ENCODE results near the gene GCN1. TPM values are rescaled to one million over a fixed set of nuclear protein-coding genes. Genes with fewer than 3 reads are reported as not detected.

GCN1 gene
- total RNA-seq, 1 donor from 2014 or later: 52.4 TPM

DNA sequence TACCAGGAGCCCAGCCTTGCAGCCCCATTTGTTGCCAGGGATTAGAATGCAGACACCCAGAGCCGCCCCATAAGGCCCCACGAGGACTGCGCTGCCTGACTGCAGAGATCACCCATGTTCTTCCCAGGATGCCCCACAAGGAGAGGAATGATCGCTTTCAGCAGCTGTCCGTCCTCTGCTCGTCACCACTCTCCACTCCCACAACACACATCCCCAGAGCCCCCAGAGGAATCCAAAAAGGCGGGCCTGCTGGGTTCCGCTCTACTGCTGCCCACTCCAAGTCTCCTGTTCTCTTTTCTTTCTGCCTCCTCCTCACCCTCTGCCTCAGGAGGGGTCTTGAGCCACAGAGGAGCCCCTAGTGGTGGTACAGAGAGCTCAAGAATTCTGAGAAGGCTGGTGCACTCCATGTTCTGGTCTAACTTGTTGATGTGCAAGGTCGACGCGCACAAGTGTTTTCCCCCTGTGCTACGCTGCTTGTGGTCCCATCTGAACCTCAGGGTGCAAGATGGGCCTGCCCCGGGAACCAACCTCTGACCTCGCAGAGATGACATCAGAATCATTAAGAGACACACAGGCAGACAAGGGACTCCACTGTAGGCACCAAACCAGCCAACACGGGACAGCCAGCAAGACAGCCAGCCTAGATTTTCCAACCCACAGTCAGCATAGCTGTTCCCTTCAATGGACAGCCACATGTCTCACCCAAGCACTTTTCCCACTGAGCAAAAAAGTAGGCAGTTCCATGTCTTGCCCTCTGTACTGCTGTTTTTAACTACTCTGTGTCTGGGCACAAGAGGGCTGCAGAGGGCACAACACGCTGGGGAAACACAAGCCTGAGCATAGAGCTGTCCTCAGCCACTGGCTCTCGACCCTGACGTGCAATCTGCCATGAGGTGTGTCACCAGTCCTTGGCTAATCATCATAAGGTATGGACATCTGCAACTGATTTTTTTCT lies 41.1 kb upstream of the GCN1 start:
- Histone ChIP-seq H3K36me3 (ENCODE audit: control insufficient read depth, insufficient read depth, low read length) (peaks cover 1% of the 10 kb centered on the region), H3K4me3 (ENCODE audit: low read depth, low read length) (no peak overlapping the region), H3K27me3 (ENCODE audit: control insufficient read depth, insufficient read depth, low read length) (no peaks in the 10 kb centered on the region)
- DNase-seq (ENCODE audit: low read depth) (no peak), FAIRE-seq (no peak)
- TF ChIP-seq, protein P1, sequence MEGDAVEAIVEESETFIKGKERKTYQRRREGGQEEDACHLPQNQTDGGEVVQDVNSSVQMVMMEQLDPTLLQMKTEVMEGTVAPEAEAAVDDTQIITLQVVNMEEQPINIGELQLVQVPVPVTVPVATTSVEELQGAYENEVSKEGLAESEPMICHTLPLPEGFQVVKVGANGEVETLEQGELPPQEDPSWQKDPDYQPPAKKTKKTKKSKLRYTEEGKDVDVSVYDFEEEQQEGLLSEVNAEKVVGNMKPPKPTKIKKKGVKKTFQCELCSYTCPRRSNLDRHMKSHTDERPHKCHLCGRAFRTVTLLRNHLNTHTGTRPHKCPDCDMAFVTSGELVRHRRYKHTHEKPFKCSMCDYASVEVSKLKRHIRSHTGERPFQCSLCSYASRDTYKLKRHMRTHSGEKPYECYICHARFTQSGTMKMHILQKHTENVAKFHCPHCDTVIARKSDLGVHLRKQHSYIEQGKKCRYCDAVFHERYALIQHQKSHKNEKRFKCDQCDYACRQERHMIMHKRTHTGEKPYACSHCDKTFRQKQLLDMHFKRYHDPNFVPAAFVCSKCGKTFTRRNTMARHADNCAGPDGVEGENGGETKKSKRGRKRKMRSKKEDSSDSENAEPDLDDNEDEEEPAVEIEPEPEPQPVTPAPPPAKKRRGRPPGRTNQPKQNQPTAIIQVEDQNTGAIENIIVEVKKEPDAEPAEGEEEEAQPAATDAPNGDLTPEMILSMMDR (IDR thresholded peaks at IDR 0.05; ENCODE audit: insufficient read depth, low read length, severe bottlenecking): peak; percentile 23

DNA sequence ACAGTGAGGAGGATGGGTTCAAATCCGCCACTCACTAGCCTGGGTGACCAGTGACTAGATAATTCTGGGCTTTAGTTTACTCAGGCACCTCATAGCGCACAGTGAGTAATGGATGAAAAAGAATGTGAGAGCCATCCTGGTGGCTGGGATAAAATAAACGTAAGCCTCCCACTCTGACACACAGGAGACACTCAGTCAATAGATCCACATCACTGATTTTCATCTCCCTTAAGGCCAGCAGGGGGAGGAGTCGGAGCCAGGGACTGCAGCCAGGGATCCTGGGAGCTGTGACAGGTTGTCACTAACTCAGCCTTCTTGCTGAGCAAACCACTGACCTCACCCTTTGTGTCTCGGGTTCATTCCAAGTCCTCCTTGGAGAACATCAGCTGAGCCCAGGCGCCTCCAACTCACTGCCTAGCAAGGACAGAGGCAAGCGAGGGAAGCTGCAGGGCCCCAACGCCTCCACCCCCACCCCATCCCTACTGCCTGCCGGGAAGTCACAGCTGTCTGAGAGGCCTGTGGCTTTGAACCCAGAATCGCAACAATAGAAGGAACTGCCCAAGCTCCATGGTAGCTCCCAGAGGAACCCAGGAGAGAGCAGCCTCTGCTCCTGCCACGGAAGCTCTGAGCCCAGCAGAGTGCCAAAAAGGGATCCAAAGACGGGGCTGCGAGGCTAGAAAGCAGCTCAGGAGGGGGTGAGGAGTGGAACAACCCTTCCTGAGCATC lies 40.3 kb upstream of the GCN1 start:
- no peak overlapping the region for H3K4me3 ChIP-seq (ENCODE audit: low read depth, low read length)
- H3K36me3 ChIP-seq (ENCODE audit: control insufficient read depth, insufficient read depth, low read length): peaks cover 1% of the 10 kb centered on the region
- DNase-seq (ENCODE audit: low read depth): peak; percentile 81
- no peak for FAIRE-seq
- no peaks in the 10 kb centered on the region for H3K27me3 ChIP-seq (ENCODE audit: control insufficient read depth, insufficient read depth, low read length)
- TF ChIP-seq, protein P1 (IDR thresholded peaks at IDR 0.05; ENCODE audit: insufficient read depth, low read length, severe bottlenecking): peak; percentile 66

DNA sequence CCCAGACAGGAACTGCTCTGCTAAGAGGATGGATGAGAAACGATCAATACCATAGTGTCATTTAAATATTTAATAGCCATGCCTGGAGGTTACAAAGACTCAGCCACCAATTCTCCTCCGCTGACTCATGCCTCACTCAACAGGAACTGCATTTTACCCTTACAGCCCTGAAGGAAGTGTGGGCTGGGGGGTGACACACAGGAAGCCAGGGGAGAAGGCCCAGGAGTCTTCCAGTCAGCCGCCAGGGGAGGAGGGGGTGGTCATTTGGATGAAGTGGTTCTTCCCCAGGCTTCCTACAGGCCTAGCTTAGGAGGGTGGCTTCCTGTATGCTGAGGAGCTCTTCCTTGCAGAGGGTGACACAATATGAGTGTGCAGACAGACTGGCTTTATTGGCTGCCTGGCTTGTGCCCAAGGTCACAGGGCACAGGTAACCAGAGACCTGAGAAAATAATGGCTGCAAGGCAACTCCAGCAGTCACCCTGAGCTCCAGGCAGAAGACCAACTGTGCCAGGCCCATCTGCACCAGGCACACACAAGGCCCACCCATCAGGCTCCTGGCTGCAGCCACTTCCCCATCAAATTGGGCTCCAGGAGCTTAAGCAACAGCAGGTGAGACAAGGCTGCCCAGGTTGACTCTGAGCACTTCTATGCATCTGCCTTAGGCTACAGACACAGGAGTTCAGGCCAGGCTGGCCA lies 36.9 kb upstream of the GCN1 start:
- peaks cover 2% of the 10 kb centered on the region for H3K36me3 ChIP-seq (ENCODE audit: control insufficient read depth, insufficient read depth, low read length)
- no peaks in the 10 kb centered on the region for H3K27me3 ChIP-seq (ENCODE audit: control insufficient read depth, insufficient read depth, low read length)
- FAIRE-seq (no peak), DNase-seq (ENCODE audit: low read depth) (peak; percentile 97)
- H3K4me3 ChIP-seq (ENCODE audit: low read depth, low read length): no peak overlapping the region
- TF ChIP-seq, protein P1 (IDR thresholded peaks at IDR 0.05; ENCODE audit: insufficient read depth, low read length, severe bottlenecking): peak; percentile 29

DNA sequence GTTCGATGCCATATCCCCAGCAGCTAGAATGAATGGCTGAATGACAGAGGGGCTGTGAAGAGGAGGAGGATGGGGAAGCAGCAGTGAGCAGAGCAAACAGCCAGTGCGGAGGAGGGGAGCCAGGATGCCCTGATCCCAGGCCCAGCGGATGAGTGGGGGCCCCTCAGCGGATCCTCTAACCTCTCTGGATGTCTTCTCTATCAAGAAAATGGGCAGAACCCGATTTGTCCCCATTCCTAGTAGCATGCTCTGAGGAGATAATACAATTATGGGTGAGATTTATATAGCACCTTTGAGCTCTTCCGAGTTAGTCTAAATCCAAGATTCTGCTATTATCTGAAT lies 36.4 kb upstream of the GCN1 start:
- DNase-seq (ENCODE audit: low read depth) (no peak), FAIRE-seq (no peak)
- H3K4me3 ChIP-seq (ENCODE audit: low read depth, low read length): no peak overlapping the region
- no peaks in the 10 kb centered on the region for H3K27me3 ChIP-seq (ENCODE audit: control insufficient read depth, insufficient read depth, low read length)
- TF ChIP-seq, protein P1 (IDR thresholded peaks at IDR 0.05; ENCODE audit: insufficient read depth, low read length, severe bottlenecking): no peak
- peaks cover 2% of the 10 kb centered on the region for H3K36me3 ChIP-seq (ENCODE audit: control insufficient read depth, insufficient read depth, low read length)

DNA sequence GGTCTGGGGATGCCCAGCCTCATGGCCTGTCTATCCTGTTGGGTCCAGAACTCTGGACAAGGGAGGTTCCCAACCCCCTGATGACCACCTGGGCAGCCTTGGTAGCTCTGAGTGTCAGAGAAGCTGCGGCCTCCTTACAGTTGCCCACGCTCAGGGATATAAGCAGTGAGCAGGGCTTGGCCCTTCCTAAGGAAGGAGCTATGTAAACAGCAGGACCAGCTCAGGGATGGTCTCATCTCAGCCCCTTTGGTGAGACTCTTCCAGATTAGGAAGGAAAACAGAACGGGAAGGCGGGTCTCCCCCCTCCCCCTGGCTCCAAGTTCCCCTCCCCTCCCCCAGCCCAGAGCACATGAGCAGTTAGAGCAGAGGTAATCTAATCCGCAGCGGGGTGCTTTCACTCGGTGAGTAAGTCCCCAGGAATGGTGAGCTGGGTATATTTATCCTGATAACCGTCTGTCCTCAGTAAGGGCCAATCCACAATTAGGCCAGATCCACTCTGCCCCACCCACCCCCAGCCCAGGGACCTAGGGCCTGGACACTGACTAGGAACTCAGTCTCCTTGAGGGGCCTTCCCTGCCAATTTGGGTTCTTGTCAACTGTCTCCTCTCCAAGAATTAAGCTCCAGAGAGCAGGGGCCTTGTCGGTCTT lies 35.9 kb upstream of the GCN1 start:
- DNase-seq (ENCODE audit: low read depth) (peak; percentile 86), FAIRE-seq (no peak)
- no peak overlapping the region for H3K4me3 ChIP-seq (ENCODE audit: low read depth, low read length)
- H3K36me3 ChIP-seq (ENCODE audit: control insufficient read depth, insufficient read depth, low read length): peaks cover 4% of the 10 kb centered on the region
- TF ChIP-seq, protein P1 (IDR thresholded peaks at IDR 0.05; ENCODE audit: insufficient read depth, low read length, severe bottlenecking): no peak
- H3K27me3 ChIP-seq (ENCODE audit: control insufficient read depth, insufficient read depth, low read length): no peaks in the 10 kb centered on the region

Measured in bronchial epithelial cell (primary cell).